ENCODE measurements around the gene MUC5B. TPM values are rescaled to one million over a fixed set of nuclear protein-coding genes. Genes with fewer than 3 reads are reported as not detected.
A peak's percentile ranks its signal among the peaks of the same experiment; 100 is the strongest.

The MUC5B gene
- total and polyA plus RNA-seq, 2 of the 13 experiments (the other 11 are each of a cell fraction or from before 2014, with no cell fraction given) = 0.01 TPM; not detected in 1

- TF ChIP-seq, protein P1, sequence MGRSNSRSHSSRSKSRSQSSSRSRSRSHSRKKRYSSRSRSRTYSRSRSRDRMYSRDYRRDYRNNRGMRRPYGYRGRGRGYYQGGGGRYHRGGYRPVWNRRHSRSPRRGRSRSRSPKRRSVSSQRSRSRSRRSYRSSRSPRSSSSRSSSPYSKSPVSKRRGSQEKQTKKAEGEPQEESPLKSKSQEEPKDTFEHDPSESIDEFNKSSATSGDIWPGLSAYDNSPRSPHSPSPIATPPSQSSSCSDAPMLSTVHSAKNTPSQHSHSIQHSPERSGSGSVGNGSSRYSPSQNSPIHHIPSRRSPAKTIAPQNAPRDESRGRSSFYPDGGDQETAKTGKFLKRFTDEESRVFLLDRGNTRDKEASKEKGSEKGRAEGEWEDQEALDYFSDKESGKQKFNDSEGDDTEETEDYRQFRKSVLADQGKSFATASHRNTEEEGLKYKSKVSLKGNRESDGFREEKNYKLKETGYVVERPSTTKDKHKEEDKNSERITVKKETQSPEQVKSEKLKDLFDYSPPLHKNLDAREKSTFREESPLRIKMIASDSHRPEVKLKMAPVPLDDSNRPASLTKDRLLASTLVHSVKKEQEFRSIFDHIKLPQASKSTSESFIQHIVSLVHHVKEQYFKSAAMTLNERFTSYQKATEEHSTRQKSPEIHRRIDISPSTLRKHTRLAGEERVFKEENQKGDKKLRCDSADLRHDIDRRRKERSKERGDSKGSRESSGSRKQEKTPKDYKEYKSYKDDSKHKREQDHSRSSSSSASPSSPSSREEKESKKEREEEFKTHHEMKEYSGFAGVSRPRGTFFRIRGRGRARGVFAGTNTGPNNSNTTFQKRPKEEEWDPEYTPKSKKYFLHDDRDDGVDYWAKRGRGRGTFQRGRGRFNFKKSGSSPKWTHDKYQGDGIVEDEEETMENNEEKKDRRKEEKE (IDR thresholded peaks at IDR 0.05) = no peak
- TF ChIP-seq POLR2G (IDR thresholded peaks at IDR 0.05; ENCODE audit: low read depth, low read length) = no peak
- no peak for TF ChIP-seq ZBTB8A (CRISPR knock-in tag; IDR thresholded peaks at IDR 0.05; ENCODE audit: borderline replicate concordance, low read depth)
- TF ChIP-seq POLR2A (IDR thresholded peaks at IDR 0.05; ENCODE audit: insufficient read depth in 1 of 2, low read depth in 2 of 2, low read length in 2 of 2) = no peak
- peak; percentile 76 for TF ChIP-seq BORCS8-MEF2B (CRISPR knock-in tag; IDR thresholded peaks at IDR 0.05)
- TF ChIP-seq ZNF232 (CRISPR knock-in tag; IDR thresholded peaks at IDR 0.05; ENCODE audit: borderline replicate concordance) = peak; percentile 92; the same call in 1 of the 2 replicates
- 0 out of 2 replicates have a peak, but pooled peaks have one; percentile 49 for TF ChIP-seq ZIK1 (CRISPR knock-in tag; IDR thresholded peaks at IDR 0.05; ENCODE audit: borderline replicate concordance, low read depth)
- TF ChIP-seq, protein P2, sequence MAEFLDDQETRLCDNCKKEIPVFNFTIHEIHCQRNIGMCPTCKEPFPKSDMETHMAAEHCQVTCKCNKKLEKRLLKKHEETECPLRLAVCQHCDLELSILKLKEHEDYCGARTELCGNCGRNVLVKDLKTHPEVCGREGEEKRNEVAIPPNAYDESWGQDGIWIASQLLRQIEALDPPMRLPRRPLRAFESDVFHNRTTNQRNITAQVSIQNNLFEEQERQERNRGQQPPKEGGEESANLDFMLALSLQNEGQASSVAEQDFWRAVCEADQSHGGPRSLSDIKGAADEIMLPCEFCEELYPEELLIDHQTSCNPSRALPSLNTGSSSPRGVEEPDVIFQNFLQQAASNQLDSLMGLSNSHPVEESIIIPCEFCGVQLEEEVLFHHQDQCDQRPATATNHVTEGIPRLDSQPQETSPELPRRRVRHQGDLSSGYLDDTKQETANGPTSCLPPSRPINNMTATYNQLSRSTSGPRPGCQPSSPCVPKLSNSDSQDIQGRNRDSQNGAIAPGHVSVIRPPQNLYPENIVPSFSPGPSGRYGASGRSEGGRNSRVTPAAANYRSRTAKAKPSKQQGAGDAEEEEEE (CRISPR knock-in tag; IDR thresholded peaks at IDR 0.05; ENCODE audit: borderline replicate concordance) = no peak
- TF ChIP-seq MYNN (CRISPR knock-in tag; IDR thresholded peaks at IDR 0.05; ENCODE audit: low read depth) = no peak
- TF ChIP-seq, protein P3, sequence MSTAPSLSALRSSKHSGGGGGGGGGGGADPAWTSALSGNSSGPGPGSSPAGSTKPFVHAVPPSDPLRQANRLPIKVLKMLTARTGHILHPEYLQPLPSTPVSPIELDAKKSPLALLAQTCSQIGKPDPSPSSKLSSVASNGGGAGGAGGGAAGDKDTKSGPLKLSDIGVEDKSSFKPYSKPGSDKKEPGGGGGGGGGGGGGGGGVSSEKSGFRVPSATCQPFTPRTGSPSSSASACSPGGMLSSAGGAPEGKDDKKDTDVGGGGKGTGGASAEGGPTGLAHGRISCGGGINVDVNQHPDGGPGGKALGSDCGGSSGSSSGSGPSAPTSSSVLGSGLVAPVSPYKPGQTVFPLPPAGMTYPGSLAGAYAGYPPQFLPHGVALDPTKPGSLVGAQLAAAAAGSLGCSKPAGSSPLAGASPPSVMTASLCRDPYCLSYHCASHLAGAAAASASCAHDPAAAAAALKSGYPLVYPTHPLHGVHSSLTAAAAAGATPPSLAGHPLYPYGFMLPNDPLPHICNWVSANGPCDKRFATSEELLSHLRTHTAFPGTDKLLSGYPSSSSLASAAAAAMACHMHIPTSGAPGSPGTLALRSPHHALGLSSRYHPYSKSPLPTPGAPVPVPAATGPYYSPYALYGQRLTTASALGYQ (CRISPR knock-in tag; IDR thresholded peaks at IDR 0.05) = peak; percentile 99
- TF ChIP-seq ZNF329 (CRISPR knock-in tag; IDR thresholded peaks at IDR 0.05; ENCODE audit: low read depth) = no peak
- peak; percentile 52; the same call in 1 of the 2 replicates for TF ChIP-seq ZNF33A (CRISPR knock-in tag; IDR thresholded peaks at IDR 0.05; ENCODE audit: borderline replicate concordance)
- no peak for TF ChIP-seq JUN (CRISPR knock-in tag; IDR thresholded peaks at IDR 0.05)
- TF ChIP-seq ATF7-NPFF (CRISPR knock-in tag; IDR thresholded peaks at IDR 0.05; ENCODE audit: low read depth) = no peak; the same call in 1 of the 2 replicates
- TF ChIP-seq HNRNPLL (IDR thresholded peaks at IDR 0.05; ENCODE audit: low read depth, low read length, poor library complexity, severe bottlenecking) = no peak
- TF ChIP-seq ZBTB49 (CRISPR knock-in tag; IDR thresholded peaks at IDR 0.05; ENCODE audit: borderline replicate concordance) = no peak
- no peak for TF ChIP-seq STAG1 (CRISPR knock-in tag; IDR thresholded peaks at IDR 0.05)
- TF ChIP-seq ZNF138 (CRISPR knock-in tag; IDR thresholded peaks at IDR 0.05; ENCODE audit: low read depth) = no peak
- TF ChIP-seq ZNF562 (CRISPR knock-in tag; IDR thresholded peaks at IDR 0.05; ENCODE audit: borderline replicate concordance) = no peak
Observed at GRCh38 chr11:1219834-1220815, 2.7 kb upstream of the MUC5B start (continued).

All from HepG2 (cell line).